Measurements from ENCODE around the gene ACOX3.
A peak's percentile ranks its signal among the peaks of the same experiment; 100 is the strongest.
"Not testable (repeated sequence)": the region's sequence is repeated elsewhere in the genome, so short reads cannot be mapped to it uniquely, and the experiment has no call there.

Gene ACOX3
- 21.2 to 55.8 (median 29.3) reads per million in 17 experiments for total RNA-seq

GRCh38 chr4:8440492-8441311 is at the start of gene ACOX3, which contains the start of gene TRMT44:
ACOX3 (minus strand) TSS chr4:8440723; CDS start chr4:8416521, 24,202 bp downstream.
TRMT44 (plus strand) TSS chr4:8440777; CDS start chr4:8440823, 46 bp downstream.
- DNase-seq, result peak; percentile 93 to 98 (median 94)

DNA sequence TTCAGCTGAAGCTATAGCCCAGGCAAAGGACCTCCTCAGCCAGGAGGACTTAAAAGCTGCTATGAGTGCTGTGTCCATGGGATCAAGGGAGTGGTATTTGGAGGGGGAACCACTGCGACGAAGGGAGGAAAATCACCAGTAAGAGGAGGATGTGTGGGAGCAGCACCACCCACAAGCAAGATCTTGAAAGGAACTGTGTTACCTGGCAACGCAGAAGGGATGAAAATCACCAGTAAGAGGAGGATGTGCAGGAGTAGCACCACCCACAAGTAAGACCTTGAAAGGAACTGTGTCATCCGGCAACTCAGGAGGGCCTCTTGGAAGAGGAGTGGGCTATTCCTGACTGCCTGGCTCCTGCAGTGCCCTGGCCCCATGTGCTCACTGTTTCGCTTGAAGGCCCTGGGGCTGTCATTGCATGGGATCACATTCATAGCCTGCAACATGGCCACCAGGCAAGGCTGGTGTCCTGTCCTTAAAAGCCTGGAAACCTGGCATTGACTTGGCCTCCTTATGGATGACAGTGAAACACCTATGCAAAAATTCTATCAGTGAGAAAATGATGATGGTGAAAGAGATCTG is 48.4 kb upstream of the ACOX3 start:
- DNase-seq, result no peak

- not testable (repeated sequence) for DNase-seq
Observed at GRCh38 chr4:8486643-8487042, 46.1 kb upstream of the ACOX3 start.

GRCh38 chr4:8480221-8480620 is 39.7 kb upstream of the ACOX3 start:
- no peak for DNase-seq

- no peak for DNase-seq
Observed at GRCh38 chr4:8478801-8479744, 38.5 kb upstream of the ACOX3 start.

GRCh38 chr4:8478371-8478770 is 37.8 kb upstream of the ACOX3 start:
- DNase-seq, result no peak

- DNase-seq, result no peak
Observed at GRCh38 chr4:8477676-8478075, 37.2 kb upstream of the ACOX3 start.

DNA sequence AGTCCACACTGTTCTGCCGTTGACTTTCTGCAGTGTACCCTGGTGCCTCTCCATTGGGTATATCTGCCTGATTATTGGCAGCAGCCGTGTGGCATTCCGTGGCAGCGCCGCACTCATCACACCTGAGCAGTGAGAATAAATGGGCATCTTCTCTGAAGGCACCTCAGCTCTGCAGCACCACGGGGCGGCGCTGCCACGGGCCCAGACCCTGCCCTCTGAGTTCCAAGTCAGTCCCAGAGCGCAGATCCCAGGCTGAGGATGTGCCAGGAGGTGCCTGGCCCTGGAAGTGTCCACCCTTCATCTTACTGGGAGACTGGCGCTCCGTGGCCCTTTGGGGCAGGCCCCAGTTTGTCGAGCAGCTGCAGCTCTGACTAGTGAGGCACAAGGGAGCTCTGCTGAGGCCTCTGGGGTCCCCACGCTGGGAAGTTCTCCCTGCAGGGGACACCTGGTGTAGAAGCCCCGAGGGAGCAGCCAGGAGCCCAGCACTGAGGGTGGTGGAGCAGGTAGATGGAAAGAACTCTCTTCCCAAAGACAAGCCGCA is 36.6 kb upstream of the ACOX3 start:
- DNase-seq, result no peak

DNA sequence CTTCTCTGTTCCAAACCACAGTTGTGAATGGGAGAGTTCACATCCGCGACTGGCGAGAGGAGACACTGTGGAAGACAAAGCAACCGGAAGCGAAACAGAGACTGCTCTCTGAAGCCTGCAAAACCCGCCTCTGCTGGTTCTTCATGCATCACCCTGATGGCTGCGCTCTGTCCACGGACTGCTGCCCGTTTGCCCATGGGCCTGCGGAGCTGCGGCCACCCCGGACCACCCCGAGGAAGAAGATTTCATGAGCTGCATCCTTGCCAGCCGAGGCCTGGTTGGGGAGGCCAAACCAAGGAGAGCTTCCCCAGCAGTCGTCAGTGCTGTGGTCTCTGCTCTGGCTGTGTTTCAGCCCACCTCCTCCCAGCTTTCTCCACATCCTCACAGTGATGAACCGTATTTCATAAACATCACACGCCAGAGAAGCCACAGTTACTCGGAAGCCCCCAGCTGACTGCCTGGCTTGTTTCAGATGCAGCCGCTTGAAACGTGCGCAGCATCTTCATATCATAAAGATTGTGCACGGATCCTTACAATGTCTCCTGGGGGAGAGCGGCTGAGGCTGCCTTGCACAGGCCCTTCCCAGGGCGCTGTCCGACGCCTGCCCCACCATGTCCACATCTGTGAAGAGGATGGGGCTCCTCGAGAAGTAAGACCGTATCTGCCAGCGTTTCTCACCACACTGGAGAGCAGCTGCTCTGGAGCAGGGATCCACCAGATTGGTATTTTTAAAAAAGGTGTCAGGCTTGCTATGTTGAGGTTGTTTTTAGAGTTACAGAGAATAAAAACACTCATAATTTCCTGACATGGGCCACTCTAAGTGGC is 35.4 kb upstream of the ACOX3 start:
- DNase-seq, result no peak

- DNase-seq, result no peak
Observed at GRCh38 chr4:8474856-8475255, 34.3 kb upstream of the ACOX3 start.

GRCh38 chr4:8473920-8474590 is 33.5 kb upstream of the ACOX3 start:
- no peak for DNase-seq

DNA sequence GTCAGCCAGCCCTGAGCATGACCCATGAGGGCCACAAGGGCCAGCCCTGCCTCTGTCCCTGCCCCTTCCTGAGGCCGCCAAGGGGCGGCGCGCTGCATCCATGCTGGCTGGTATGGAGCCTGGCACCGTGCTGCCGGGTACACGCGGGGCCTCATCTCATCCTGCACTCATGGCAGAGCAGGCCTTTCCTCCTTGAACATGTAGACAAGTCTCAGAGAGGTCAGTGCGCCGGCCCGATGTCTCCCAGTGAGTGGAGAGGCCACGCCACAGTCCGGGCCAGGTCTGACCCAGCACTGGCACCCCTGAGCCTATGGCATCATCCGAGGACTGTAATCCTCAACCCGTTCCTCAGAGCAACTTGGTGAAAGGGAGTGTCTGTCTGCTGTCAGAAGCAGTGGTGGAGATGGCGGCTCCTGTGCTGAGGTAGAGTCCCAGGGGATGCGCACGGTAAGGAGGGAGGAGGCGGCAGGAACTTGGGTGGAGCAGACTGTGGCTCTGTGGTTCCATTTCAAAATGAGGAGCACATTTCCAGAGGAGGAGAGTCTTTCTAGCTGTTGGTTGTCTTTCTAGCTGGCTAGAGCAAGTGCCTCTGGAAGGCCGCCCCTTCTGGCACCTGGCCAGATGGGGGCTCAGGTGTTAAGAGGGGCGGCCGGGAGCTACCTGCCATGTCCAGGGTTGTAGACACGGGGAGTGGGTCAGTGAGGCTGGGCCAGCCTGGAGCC is 32.8 kb upstream of the ACOX3 start:
- DNase-seq, result no peak

DNA sequence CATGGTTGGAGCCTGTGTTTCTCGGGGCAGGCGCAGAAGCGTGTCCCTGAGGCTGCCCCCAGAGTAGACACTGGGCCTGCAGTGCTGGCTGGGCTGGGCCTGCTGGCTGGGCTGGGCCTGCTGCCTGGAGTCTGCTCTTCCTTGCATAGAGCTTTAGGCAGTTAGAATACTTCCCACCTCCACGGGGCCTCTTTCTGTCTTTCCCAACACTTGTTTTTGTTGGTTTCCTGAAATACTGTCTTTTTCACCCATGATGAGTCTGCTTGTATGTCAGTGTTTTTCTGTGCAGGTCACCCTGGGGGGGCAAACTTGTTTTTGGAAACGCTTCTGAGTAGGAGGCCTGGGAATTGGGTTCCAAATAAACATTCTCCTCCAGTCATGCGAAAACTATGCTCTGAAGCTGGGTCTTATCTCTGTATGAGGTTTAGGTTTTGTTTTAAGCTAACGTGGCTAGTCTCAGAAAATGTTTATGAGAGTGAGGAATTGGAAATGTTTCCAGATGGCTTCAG is 32.2 kb upstream of the ACOX3 start:
- DNase-seq, result no peak

DNA sequence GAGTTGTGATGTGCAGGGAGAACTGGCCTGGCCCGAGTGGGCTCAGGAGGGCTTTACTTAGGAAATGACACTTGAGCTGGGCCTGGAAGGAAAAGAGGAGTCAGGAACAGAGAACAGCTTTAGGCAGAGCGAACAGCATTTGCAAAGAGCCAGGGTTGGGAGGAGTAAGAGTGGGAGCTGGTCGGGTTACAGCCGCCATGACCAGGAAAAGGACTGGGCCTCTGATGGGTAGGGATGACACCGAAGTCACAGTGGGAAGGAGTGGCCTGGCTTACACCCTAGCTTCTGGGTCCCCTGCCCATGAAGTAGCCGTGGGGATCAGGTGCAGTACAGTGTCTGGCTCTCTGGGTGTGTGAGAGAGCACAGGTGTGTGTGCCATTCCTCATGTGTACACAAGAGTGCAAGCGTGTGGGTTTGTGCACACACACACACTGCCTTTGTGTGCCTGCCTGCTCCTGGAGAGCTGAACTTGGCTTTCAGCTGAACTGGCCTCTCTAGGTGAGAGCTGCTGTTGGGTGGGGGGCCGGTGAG is 31.7 kb upstream of the ACOX3 start:
- DNase-seq, result no peak

DNA sequence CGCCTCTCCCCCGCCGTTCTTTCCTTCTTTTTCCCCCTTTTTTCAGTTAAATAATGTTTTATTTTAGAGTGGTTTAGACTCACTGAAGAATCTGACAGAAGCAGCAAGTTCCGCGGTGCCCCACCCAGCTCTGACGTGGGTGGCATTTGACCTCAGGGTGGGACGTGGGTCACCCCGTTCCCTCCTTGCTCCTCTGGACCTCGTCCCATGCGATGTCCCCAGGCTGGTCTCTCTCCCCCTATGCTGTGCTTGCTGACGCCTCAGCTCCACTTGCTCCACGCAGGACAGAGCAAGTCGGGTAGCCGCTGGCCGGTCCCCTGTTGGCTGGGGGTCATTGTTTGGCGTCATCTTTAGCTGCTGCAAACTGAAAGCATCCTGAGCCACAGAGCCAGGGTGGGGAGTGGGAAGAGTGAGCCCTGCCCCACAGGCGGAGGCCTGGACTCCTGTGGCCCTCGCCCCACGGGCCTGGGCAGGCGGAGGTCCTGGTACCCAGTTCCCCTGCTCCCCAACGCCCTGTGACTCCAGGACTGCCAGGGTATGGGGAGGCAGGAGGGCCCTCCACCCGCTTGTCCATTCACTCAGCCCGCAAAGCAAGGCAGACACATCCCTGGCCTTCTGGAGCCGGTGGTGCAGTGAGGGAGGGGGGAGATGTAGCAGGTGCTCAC is 30.8 kb upstream of the ACOX3 start:
- no peak for DNase-seq

GRCh38 chr4:8470451-8471024 is 30.0 kb upstream of the ACOX3 start:
- no peak for DNase-seq

DNA sequence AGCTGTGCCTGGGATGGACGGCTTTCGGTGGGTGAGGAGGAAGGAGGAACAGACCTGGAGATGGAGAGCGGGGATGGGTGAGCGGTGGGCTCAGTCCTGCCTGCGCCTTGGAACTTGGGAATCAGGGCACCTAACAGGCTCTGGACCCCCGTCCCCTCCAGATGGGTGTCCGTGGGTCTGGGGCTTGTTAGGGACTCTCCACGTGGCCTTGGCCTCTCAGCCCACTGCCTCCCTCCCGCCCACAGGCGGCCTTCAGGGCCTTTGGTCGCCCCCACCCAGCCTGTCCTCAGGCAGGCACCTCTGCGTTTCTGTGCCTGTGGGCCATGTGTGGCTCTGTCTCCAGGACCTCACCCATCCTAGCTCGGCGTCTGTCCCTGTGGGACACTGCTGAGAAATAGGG is 29.0 kb upstream of the ACOX3 start:
- DNase-seq, result no peak

GRCh38 chr4:8468746-8469535 is 28.4 kb upstream of the ACOX3 start:
- DNase-seq, result peak; percentile 62 to 83 (median 68)
